ENCODE data around the gene RABL6. TPM values are rescaled to one million over a fixed set of nuclear protein-coding genes. Genes with fewer than 3 reads are reported as not detected.

The RABL6 gene
- total RNA-seq, 3 donors from 2014 or later, result 38.2 to 51.5 (median 41.3) TPM

DNA sequence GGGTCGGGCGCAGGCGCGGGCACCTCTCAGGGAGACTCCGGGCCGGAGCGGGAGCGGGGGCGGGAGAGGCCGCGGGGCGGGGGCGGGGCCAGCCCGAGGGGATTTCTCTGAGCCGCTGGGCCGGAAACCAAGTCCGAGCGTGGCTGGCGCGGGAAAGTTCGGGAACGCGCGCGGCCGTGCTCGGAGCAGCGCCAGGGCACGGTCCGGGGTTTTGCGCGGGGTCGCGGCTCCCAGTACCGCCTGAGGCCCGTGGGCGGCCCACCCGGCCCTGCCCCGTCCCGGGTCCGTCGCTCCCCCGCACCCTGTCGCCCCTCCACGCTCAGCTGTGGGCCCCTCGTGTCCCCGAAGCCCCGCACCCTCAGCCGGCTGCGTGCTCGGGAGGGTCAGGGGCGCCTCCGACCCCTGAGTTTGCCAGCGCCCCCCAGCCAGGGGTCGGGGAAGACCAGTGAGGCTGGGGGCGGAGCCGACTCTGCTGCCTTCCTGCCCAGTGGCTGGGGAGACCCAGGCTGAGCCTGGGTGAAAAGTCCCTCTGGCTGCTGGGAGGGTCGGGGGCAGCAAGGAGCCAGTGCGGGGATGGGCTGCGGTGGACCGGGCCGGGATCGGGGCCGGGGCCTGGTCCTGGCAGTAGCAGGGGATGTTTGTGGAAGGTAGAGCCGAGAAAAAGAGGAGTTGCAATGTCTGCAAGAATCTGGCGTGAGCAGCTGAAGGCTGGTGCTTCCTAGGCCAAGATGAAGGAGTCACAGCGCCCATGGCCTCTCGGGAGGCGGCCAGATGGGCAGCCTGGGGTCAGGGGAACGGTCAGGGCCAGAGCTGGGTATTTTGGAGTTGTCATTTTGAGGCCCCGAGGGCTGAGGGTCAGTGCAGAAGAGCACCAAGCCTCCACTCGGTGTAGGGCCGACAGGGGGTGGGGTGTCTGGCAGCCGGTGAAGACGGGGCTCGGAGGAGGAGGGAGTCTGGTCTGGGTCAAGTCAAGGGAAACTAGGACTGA, 79.2 kb downstream of the RABL6 start:
- Histone ChIP-seq H3K36me3 (no peaks in the 10 kb centered on the region), H3K4me3 (peak overlapping the region; percentile 91 to 97 (median 95)), H3K4me1 (no peaks in the 10 kb centered on the region), H3K9me3 (no peaks in the 10 kb centered on the region), H3K27me3 (no peaks in the 10 kb centered on the region), H3K27ac (peak overlapping the region; percentile 80 to 93)
- DNase-seq (ENCODE audit: low spot score in 2 of 2), result no peak
- no peak for TF ChIP-seq POLR2AphosphoS5 (IDR thresholded peaks at IDR 0.05)
- intact Hi-C loops (cut with DNase I; ENCODE audit: low total_unique reads), result no loop called here

DNA sequence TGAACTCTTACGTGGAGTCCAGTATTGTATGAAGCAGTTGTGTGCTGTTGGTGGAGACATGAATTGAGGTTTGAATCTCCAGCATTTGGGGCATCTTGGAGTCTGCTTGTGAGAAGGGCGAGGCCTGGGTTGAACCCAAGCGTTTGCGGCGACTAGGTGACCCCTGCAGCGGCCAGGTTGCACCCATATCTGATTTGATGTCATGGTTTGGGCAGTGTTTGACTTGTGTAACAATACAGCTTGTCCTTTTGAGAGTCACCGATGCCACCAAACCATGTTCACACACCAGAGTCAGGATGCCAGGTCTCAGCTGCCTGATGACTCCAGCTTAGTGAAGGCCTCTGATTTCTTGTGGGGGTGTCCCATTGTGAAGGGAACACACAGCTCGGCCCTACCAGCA, 80.7 kb downstream of the RABL6 start:
- DNase-seq (ENCODE audit: low spot score in 2 of 2), result no peak
- no peaks in the 10 kb centered on the region for H3K36me3 ChIP-seq
- H3K27ac ChIP-seq, result no peak overlapping the region
- H3K27me3 ChIP-seq, result no peaks in the 10 kb centered on the region
- intact Hi-C loops (cut with DNase I; ENCODE audit: low total_unique reads), result no loop called here
- H3K4me1 ChIP-seq, result no peaks in the 10 kb centered on the region
- H3K4me3 ChIP-seq, result no peak overlapping the region
- TF ChIP-seq POLR2AphosphoS5 (IDR thresholded peaks at IDR 0.05) (no peak), POLR2A (IDR thresholded peaks at IDR 0.05) (no peak)
- TF ChIP-seq, protein P1, sequence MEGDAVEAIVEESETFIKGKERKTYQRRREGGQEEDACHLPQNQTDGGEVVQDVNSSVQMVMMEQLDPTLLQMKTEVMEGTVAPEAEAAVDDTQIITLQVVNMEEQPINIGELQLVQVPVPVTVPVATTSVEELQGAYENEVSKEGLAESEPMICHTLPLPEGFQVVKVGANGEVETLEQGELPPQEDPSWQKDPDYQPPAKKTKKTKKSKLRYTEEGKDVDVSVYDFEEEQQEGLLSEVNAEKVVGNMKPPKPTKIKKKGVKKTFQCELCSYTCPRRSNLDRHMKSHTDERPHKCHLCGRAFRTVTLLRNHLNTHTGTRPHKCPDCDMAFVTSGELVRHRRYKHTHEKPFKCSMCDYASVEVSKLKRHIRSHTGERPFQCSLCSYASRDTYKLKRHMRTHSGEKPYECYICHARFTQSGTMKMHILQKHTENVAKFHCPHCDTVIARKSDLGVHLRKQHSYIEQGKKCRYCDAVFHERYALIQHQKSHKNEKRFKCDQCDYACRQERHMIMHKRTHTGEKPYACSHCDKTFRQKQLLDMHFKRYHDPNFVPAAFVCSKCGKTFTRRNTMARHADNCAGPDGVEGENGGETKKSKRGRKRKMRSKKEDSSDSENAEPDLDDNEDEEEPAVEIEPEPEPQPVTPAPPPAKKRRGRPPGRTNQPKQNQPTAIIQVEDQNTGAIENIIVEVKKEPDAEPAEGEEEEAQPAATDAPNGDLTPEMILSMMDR (IDR thresholded peaks at IDR 0.05), result no peak
- H3K9me3 ChIP-seq, result no peaks in the 10 kb centered on the region

DNA sequence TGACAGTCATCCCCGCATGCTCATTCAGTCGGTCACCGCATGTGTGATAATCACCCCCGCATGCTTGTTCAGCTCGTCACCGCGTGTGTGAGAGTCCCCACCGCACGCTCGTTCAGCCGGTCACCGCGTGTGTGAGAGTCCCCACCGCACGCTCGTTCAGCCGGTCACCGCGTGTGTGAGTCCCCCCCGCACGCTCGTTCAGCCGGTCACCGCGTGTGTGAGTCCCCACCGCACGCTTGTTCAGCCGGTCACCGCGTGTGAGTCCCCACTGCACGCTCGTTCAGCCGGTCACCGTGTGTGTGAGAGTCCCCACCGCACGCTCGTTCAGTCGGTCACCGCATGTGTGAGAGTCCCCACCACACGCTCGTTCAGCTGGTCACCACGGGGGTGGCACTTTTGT, 82.1 kb downstream of the RABL6 start:
- intact Hi-C loops (cut with DNase I; ENCODE audit: low total_unique reads), result no loop called here
- TF ChIP-seq POLR2AphosphoS5 (IDR thresholded peaks at IDR 0.05), result no peak
- TF ChIP-seq, protein P1 (IDR thresholded peaks at IDR 0.05), result no peak
- no peak for TF ChIP-seq POLR2A (IDR thresholded peaks at IDR 0.05)
- Histone ChIP-seq H3K27ac (no peak overlapping the region), H3K4me3 (no peak overlapping the region), H3K36me3 (no peaks in the 10 kb centered on the region), H3K9me3 (no peaks in the 10 kb centered on the region), H3K27me3 (no peaks in the 10 kb centered on the region), H3K4me1 (no peaks in the 10 kb centered on the region)
- no peak for DNase-seq (ENCODE audit: low spot score in 2 of 2)

DNA sequence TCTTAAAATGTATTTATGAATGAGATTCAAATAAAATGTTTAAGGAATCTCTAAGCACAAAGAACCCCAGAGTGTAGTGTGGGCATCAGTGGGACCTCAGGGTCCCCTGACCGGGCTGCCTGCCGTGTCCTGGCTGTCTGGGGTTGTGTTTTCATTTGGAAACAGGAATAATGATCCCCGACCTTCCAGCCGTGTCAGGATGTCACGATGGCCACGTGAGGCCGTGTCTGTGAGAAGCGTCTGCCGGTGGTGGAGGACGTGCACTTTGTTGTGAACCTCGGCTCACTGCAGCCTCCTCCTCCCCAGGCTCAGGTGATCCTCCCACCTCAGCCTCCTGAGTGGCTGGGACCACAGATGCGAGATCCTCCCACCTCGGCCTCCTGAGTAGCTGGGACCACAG, 82.9 kb downstream of the RABL6 start:
- no peak overlapping the region for H3K27ac ChIP-seq
- no peaks in the 10 kb centered on the region for H3K27me3 ChIP-seq
- intact Hi-C loops (cut with DNase I; ENCODE audit: low total_unique reads), result no loop called here
- H3K9me3 ChIP-seq, result no peaks in the 10 kb centered on the region
- H3K36me3 ChIP-seq, result no peaks in the 10 kb centered on the region
- no peaks in the 10 kb centered on the region for H3K4me1 ChIP-seq
- TF ChIP-seq, protein P1 (IDR thresholded peaks at IDR 0.05), result no peak
- TF ChIP-seq POLR2AphosphoS5 (IDR thresholded peaks at IDR 0.05) (no peak), POLR2A (IDR thresholded peaks at IDR 0.05) (no peak)
- H3K4me3 ChIP-seq, result no peak overlapping the region
- no peak for DNase-seq (ENCODE audit: low spot score in 2 of 2)

Other genes starting within 250 kb of the RABL6 start
- gene EGFL7, start 145.0 kb upstream of the RABL6 start, total RNA-seq, result 100 to 1,000 TPM in 1 of 3 donors, 10 to 100 TPM in 2; 48.9 to 138 (median 53.4) TPM
- 100 to 1,000 TPM; 106 to 551 (median 110) TPM for gene AGPAT2, start 120.5 kb upstream of the RABL6 start, total RNA-seq
- gene DIPK1B, start 95.4 kb upstream of the RABL6 start, total RNA-seq, result 1 to 10 TPM; 4.8 to 8.2 (median 5.6) TPM
- gene LCN10, start 65.0 kb upstream of the RABL6 start, total RNA-seq, result 1 to 10 TPM in 2 of 3 donors, under 1 TPM in 1; 0.73 to 6.9 (median 6.7) TPM
- 10 to 100 TPM in 1 of 3 donors, 1 to 10 TPM in 2; 4.1 to 12.2 (median 9.5) TPM for gene LCN6, start 59.4 kb upstream of the RABL6 start, total RNA-seq
- not detected for gene LCN8, start 49.7 kb upstream of the RABL6 start, total RNA-seq
- not detected for gene LCN15, start 43.4 kb upstream of the RABL6 start, total RNA-seq
- gene TMEM141, start 16.6 kb upstream of the RABL6 start, total RNA-seq, result 100 to 1,000 TPM in 2 of 3 donors, 10 to 100 TPM in 1; 85.8 to 121 (median 103) TPM
- gene CCDC183, start 11.6 kb upstream of the RABL6 start, total RNA-seq, result 1 to 10 TPM in 2 of 3 donors, under 1 TPM in 1; 0.64 to 5.7 (median 5.6) TPM
- gene AJM1, start 34.5 kb downstream of the RABL6 start, total RNA-seq, result 1 to 10 TPM; 1.0 to 2.3 (median 1.1) TPM
- 10 to 100 TPM; 43.2 to 70.8 (median 52.5) TPM for gene PHPT1, start 41.5 kb downstream of the RABL6 start, total RNA-seq
- gene MAMDC4, start 44.4 kb downstream of the RABL6 start, total RNA-seq, result 1 to 10 TPM in 2 of 3 donors, under 1 TPM in 1; 0.64 to 5.6 (median 3.4) TPM
- 100 to 1,000 TPM; 334 to 365 (median 365) TPM for gene EDF1, start 58.4 kb downstream of the RABL6 start, total RNA-seq
- 1 to 10 TPM; 3.4 to 8.9 (median 8.5) TPM for gene TRAF2, start 78.6 kb downstream of the RABL6 start, total RNA-seq
- 100 to 1,000 TPM; 103 to 183 (median 126) TPM for gene FBXW5, start 136.8 kb downstream of the RABL6 start, total RNA-seq
- not detected for gene C8G, start 137.3 kb downstream of the RABL6 start, total RNA-seq
- gene LCN12, start 144.3 kb downstream of the RABL6 start, total RNA-seq, result 1 to 10 TPM in 2 of 3 donors, not detected in 1; 1.8 to 5.6 TPM
- 10 to 100 TPM; 46.7 to 72.6 (median 48.2) TPM for gene PTGDS, start 169.6 kb downstream of the RABL6 start, total RNA-seq
- under 1 TPM in 2 of 3 donors, not detected in 1; 0.16 to 0.29 TPM for gene LCNL1, start 175.0 kb downstream of the RABL6 start, total RNA-seq
- 10 to 100 TPM; 24.6 to 66.2 (median 49.2) TPM for gene PAXX, start 184.5 kb downstream of the RABL6 start, total RNA-seq
- gene CLIC3, start 188.6 kb downstream of the RABL6 start, total RNA-seq, result 1 to 10 TPM in 1 of 3 donors, under 1 TPM in 1, not detected in 1; 0.32 to 3.5 TPM
- 10 to 100 TPM; 17.0 to 30.6 (median 18.9) TPM for gene ABCA2, start 220.3 kb downstream of the RABL6 start, total RNA-seq
- not detected for gene FUT7, start 224.1 kb downstream of the RABL6 start, total RNA-seq
- 10 to 100 TPM; 21.9 to 63.9 (median 63.1) TPM for gene NPDC1, start 238.2 kb downstream of the RABL6 start, total RNA-seq
- gene ENTPD2, start 246.1 kb downstream of the RABL6 start, total RNA-seq, result 1 to 10 TPM in 2 of 3 donors, under 1 TPM in 1; 0.16 to 6.7 (median 3.6) TPM

All from breast epithelium (tissue), 4 donors.